Activated T-cell treated with anti-CD3 and anti-CD28 coated beads for 24 hours (primary cell): ENCODE results near the gene ZNF699.
A peak's percentile ranks its signal among the peaks of the same experiment; 100 is the strongest.
"Not testable (repeated sequence)": the region's sequence is repeated elsewhere in the genome, so short reads cannot be mapped to it uniquely, and the experiment has no call there.

ENCODE experiments used
- DNase-seq: peaks from one replicate; pipeline ENCODE4 v3.0.0-alpha.2; 2020; ENCODE audit warnings: low read depth

Gene ZNF699

DNA sequence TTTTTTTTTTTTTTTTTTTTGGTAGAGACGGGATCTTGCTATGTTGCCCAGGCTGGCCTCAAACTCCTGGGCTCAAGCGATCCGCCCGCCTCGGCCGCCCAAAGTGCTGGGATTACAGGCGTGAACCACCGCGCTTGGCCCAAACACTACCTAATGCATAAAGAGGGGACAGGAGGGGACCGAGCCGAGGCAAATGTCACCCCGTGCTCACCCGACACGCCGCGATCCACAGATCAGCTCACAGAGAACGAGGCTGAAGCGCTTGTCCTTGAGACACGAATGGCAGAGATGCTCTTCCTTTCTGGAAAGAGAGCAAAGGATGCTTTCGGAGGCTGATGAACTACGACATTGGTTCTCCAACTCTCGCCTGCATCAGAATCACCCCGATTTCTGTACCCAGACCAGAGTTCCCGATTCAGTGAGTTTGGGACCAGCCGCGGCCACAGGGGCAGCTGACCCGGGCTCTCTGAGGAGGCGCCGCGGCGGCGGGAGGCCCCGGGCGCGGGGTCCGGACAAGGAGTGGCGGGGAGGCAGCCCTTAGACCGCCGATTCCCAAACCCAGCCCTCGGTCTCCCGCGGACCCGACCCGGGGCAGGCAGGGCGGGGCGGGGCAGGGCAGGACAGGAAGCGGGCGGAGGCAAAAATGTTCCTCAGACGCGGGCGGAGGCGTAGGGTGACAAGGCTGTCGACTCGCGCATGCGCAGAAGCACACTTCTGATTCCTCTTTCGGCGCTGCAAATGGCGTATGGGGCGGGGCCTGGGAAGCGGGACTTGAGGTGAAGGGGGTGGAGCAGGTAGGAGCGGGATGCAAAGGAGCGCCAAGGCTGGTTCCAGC lies at the start of gene ZNF699:
ZNF699 (minus strand) TSS at position 700 of the 835 bp plus-strand sequence. CDS start 4,719 bp downstream, outside the sequence.
- DNase-seq, result peak; percentile 98

GRCh38 chr19:9354651-9355050 lies 45.0 kb upstream of the ZNF699 start:
- DNase-seq, result no peak

GRCh38 chr19:9353011-9353410 lies 43.4 kb upstream of the ZNF699 start:
- DNase-seq, result no peak

GRCh38 chr19:9352505-9352904 lies 42.9 kb upstream of the ZNF699 start:
- no peak for DNase-seq

- DNase-seq, result no peak
Observed at GRCh38 chr19:9348671-9349070, 39.0 kb upstream of the ZNF699 start.

DNA sequence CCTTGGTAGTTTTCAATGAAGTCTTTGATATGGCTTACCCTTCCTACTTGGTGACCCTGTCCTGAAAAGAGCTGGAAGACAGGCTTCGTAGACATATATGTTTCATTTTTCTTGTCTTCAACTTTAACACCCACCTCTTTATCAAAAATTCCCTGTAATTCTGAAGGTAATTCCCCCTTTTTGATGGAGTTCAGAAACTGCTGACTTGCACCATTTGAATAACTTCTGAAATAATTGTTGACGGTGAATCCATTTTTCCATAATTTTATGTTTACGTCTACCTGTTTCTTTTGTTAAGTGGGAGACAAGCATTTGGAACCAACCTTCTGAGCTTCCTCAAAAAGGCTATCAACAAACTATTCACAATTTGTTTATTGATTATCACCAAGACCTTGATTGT lies 38.6 kb upstream of the ZNF699 start:
- DNase-seq, result no peak

- no peak for DNase-seq
Observed at GRCh38 chr19:9345005-9345404, 35.4 kb upstream of the ZNF699 start.

DNA sequence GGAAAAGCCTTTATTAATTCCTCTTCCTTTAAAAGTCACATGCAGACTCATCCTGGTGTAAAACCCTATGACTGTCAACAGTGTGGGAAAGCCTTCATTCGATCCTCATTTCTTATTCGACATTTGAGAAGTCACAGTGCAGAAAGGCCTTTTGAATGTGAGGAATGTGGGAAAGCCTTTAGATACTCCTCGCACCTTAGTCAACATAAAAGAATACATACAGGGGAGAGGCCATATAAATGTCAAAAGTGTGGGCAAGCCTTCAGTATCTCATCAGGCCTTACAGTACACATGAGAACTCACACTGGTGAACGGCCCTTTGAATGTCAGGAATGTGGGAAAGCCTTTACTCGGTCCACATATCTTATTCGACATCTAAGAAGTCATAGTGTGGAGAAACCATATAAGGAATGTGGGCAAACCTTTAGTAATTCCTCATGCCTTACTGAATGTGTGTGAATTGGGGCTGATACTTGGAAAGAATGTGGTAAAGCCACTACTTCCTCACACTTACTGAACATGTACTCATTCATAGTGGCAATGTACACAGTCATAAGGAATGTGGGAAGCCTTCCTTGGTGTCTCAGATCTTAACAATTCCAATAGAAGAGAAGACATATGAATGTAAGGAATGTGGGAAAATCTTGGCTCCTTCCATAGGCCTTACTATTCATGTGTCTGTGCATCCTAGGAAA lies 33.1 kb upstream of the ZNF699 start:
- no peak for DNase-seq

- no peak for DNase-seq
Observed at GRCh38 chr19:9329999-9330398, 20.4 kb upstream of the ZNF699 start.

GRCh38 chr19:9324584-9324962 lies 14.9 kb upstream of the ZNF699 start:
- DNase-seq, result no peak

- peak; percentile 96 for DNase-seq
Observed at GRCh38 chr19:9323919-9324583, 14.4 kb upstream of the ZNF699 start, which contains the start of gene ZNF559. Gene ZNF559, plus strand, starts transcription at chr19:9324179. Its CDS starts 14,371 bp downstream, at chr19:9338550.

- DNase-seq, result peak; percentile 28
Observed at GRCh38 chr19:9323557-9323918, 13.9 kb upstream of the ZNF699 start.

- not testable (repeated sequence) for DNase-seq
Observed at GRCh38 chr19:9322201-9322600, 12.6 kb upstream of the ZNF699 start.

DNA sequence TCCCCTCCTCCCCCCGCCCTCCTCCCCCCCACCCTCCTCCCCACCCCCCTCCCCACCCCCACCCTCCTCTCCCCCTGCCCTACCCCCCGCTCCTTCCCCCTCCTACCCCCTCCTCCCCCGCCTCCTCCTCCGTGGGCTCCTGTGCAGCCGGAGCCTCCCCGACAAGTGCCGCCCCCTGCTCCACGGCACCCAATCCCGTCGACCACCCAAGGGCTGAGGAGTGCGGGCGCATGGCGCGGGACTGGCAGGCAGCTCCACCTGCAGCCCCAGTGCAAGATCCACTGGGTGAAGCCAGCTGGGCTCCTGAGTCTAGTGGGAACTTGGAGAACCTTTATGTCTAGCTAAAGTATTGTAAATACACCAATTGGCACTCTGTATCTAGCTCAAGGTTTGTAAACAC lies 12.1 kb upstream of the ZNF699 start:
- DNase-seq, result not testable (repeated sequence)

DNA sequence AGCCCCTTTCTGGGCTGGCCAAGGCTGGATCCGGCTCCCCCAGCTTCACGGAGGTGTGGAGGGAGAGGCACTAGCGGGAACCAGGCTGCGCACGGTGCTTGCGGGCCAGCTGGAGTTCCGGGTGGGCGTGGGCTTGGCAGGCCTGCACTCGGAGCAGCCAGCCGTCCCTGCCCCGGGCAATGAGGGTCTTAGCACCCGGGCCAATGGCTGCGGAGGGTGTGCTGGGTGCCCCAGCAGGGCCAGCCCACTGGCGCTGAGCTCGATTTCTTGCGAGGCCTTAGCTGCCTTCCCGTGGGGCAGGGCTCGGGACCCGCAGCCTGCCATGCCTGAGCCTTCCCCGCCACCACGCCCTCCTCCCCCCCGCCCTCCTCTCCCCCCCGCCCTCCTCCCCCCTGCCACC lies 11.7 kb upstream of the ZNF699 start:
- no peak for DNase-seq

DNA sequence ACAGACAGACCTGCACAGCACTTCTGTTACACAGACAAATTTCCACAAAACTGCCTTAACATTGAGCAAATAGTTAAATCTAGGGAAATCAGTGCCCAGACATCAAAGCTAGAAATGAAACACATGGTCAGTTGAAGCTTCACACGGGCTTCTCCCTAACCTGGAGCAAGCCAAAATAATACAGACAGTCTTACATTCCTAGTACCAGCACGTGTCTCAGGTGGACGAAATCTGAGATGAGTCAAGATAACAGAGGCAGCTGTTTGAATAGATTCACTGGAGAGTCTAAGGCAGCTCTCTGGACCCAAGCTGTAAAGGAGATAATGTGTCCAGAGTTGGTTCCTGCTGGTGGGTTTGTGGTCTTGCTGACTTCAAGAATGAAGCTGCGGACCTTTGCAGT lies 4.1 kb upstream of the ZNF699 start:
- DNase-seq, result no peak

- no peak for DNase-seq
Observed at GRCh38 chr19:9309974-9310446, 372 bp upstream of the ZNF699 start.

DNA sequence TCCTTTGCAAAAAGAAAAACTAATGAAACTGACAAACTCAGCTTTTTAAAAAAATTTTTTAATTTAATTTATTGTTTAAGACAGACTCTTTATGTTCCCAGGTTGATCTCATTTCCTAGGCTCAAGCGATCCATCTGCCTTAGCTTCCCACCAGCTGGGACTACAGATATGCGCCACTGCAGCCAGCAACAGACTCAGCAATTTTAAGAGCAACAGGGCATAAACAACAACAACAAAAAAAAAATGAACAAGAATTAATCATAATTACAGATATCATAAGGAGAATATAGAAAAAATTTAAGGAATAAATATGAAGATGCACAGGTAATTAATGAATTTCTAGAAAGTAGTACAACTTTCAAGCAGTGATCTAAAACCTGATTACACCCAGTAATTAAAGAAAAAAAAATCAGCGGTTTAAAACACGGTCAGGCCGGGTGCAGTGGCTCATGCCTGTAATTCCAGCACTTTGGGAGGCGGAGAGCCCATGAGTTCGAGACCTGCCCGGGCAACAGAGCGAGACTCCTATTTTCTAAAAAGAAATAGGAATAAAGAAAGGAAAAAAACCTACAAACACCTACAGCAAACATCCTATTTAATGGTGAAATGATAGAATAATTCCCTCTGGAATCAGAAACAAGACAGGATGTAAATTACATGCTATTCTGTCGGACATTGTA lies 1.4 kb downstream of the ZNF699 start:
- no peak for DNase-seq

- no peak for DNase-seq
Observed at GRCh38 chr19:9306443-9306842, 3.2 kb downstream of the ZNF699 start.

GRCh38 chr19:9296336-9296735 lies 13.3 kb downstream of the ZNF699 start:
- no peak for DNase-seq

DNA sequence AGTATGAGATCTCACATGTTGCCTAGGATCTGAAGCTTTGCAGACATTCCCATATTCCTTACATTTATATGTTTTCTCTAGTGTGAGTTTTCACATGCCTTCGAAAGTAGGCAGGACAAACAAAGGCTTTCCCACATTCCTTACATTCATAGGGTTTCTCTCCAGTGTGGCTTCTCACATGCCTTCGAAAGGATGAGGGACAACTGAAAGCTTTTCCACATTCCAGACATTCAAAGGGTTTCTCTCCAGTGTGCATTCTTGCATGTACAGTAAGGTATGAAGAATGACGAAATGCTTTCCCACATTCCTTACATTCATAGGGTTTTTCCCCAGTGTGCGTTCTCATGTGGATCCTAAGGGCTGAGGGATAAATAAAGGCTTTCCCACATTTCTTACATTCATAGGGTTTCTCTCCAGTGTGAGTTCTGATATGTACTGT lies 14.2 kb downstream of the ZNF699 start:
- no peak for DNase-seq

GRCh38 chr19:9289231-9289884 lies 20.3 kb downstream of the ZNF699 start:
- DNase-seq, result no peak
